ENCODE results near the gene GZMB. TPM values are rescaled to one million over a fixed set of nuclear protein-coding genes. Genes with fewer than 3 reads are reported as not detected.

GZMB gene
- total RNA-seq, 2 experiments from 2014 or later: not detected

GRCh38 chr14:24674204-24674970 lies 40.4 kb upstream of the GZMB start:
- H3K9me2 ChIP-seq (ENCODE audit: insufficient read depth, low read length): no peaks in the 10 kb centered on the region
- BruUV-seq (replicated peaks): no TSS peak
- H3K4me2 ChIP-seq (ENCODE audit: low read length): peak overlapping the region; percentile 66
- TF ChIP-seq, protein P1, sequence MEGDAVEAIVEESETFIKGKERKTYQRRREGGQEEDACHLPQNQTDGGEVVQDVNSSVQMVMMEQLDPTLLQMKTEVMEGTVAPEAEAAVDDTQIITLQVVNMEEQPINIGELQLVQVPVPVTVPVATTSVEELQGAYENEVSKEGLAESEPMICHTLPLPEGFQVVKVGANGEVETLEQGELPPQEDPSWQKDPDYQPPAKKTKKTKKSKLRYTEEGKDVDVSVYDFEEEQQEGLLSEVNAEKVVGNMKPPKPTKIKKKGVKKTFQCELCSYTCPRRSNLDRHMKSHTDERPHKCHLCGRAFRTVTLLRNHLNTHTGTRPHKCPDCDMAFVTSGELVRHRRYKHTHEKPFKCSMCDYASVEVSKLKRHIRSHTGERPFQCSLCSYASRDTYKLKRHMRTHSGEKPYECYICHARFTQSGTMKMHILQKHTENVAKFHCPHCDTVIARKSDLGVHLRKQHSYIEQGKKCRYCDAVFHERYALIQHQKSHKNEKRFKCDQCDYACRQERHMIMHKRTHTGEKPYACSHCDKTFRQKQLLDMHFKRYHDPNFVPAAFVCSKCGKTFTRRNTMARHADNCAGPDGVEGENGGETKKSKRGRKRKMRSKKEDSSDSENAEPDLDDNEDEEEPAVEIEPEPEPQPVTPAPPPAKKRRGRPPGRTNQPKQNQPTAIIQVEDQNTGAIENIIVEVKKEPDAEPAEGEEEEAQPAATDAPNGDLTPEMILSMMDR (conservative IDR thresholded peaks at IDR 0.05; ENCODE audit: low read length): no peak
- no peak for TF ChIP-seq EZH2phosphoT487 (IDR thresholded peaks at IDR 0.05; ENCODE audit: borderline replicate concordance, low read depth, low read length)
- ChIA-PET POLR2A (interaction anchor here (0.5 to 1.8 kb wide), 4 partner anchors 13 to 967 kb away, joined by 4 to 7 read pairs (median 6); no protein-coding TSS in a partner anchor), CTCF (ENCODE audit: unreplicated experiment) (no interaction called here)
- no peaks in the 10 kb centered on the region for H3K36me3 ChIP-seq (ENCODE audit: insufficient read depth, low read length)
- no peaks in the 10 kb centered on the region for H4K20me1 ChIP-seq (ENCODE audit: insufficient read depth, low read length)
- peak; percentile 62 for DNase-seq (ENCODE audit: low spot score)
- no peaks in the 10 kb centered on the region for H3K9me3 ChIP-seq (ENCODE audit: low read length)
- peak overlapping the region; percentile 57; the same call in 1 of the 2 replicates for H2AFZ ChIP-seq (ENCODE audit: low read length)
- H3K79me2 ChIP-seq (ENCODE audit: insufficient read depth, low read depth, low read length): no peaks in the 10 kb centered on the region
- peaks cover 26% of the 10 kb centered on the region for H3K4me1 ChIP-seq (ENCODE audit: insufficient read depth, low read length, poor library complexity, severe bottlenecking)
- H3K4me3 ChIP-seq (ENCODE audit: low read depth, low read length, poor library complexity, severe bottlenecking): peak overlapping the region; percentile 35
- intact Hi-C loops (cut with micrococcal nuclease; ENCODE audit: unreplicated experiment): loop anchor here (10.0 kb wide), 1 partner anchor 340 kb away; the partner anchor contains the start of genes ADCY4 and RIPK3
- H3K27ac ChIP-seq (ENCODE audit: low read depth, low read length, poor library complexity, severe bottlenecking): peak overlapping the region; percentile 21

DNA sequence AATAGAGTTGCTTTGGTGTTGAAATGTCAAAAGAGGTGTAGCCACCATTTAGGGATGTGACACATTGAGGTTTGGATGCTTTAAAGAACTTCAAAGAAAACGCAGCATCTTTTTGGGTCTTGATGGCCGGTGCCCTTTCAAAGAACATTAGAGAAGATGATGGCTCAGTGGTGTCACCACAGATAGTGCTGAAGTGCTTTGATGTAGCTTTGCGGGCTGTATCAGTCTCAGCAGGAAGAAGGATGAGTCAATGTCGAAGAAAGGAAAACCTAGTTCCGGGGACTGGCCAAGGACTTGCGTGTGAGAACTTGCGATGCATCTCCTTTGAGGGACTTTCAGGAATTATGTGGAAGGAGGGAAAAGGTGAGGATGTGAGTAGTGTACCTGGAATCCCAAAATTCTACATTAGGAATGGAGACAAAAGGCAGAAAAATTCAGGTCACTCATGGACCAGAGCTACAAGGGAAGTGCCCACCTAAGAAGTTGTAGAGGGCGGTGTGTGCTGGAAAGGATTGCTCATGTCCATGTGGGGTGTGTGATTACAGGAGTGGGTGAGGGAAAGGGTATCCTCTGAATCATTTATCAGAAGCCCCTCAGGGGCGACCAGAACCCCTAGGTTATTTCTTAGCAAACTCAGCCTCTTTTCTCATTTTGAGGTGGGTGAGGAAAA lies 39.7 kb upstream of the GZMB start:
- Histone ChIP-seq H3K4me3 (ENCODE audit: low read depth, low read length, poor library complexity, severe bottlenecking) (peak overlapping the region; percentile 35), H3K9me2 (ENCODE audit: insufficient read depth, low read length) (no peaks in the 10 kb centered on the region), H3K79me2 (ENCODE audit: insufficient read depth, low read depth, low read length) (no peaks in the 10 kb centered on the region), H3K9me3 (ENCODE audit: low read length) (no peaks in the 10 kb centered on the region), H2AFZ (ENCODE audit: low read length) (peak overlapping the region; percentile 57; the same call in 1 of the 2 replicates), H3K36me3 (ENCODE audit: insufficient read depth, low read length) (no peaks in the 10 kb centered on the region), H3K27ac (ENCODE audit: low read depth, low read length, poor library complexity, severe bottlenecking) (peak overlapping the region; percentile 56), H4K20me1 (ENCODE audit: insufficient read depth, low read length) (no peaks in the 10 kb centered on the region), H3K4me2 (ENCODE audit: low read length) (peak overlapping the region; percentile 66), H3K4me1 (ENCODE audit: insufficient read depth, low read length, poor library complexity, severe bottlenecking) (peaks cover 26% of the 10 kb centered on the region)
- TF ChIP-seq EZH2phosphoT487 (IDR thresholded peaks at IDR 0.05; ENCODE audit: borderline replicate concordance, low read depth, low read length): no peak
- TF ChIP-seq, protein P1 (conservative IDR thresholded peaks at IDR 0.05; ENCODE audit: low read length): no peak
- intact Hi-C loops (cut with micrococcal nuclease; ENCODE audit: unreplicated experiment): loop anchor here (10.0 kb wide), 1 partner anchor 339 kb away; the partner anchor contains the start of genes ADCY4 and RIPK3
- no TSS peak for BruUV-seq (replicated peaks)
- DNase-seq (ENCODE audit: low spot score): peak; percentile 45
- CTCF ChIA-PET (ENCODE audit: unreplicated experiment): no interaction called here
- POLR2A ChIA-PET: interaction anchor here (0.7 to 1.8 kb wide), 3 partner anchors 12 to 25 kb away, joined by 3 to 6 read pairs (median 4); no protein-coding TSS in a partner anchor

Measured in OCI-LY7 (cell line).